K562 (cell line): ENCODE results near the gene HKDC1. TPM values are rescaled to one million over a fixed set of nuclear protein-coding genes. Genes with fewer than 3 reads are reported as not detected.

Experiments
- ATAC-seq: fragments of 200-7000 bp; cut with Tn5 transposase; 3 replicates; pipeline ENCODE4 v1.9.1; 2020; ENCODE audit warnings: moderate library complexity
- BruUV-seq: library from RNA; stranded (reverse); fragments of 400-500 nt; replicated peaks from 2 replicates; lab custom pipeline; 2021; lab: Mats Ljungman, UMichigan
- CTCF ChIA-PET: fragments of 300-600 bp; formaldehyde crosslinking; extraction: SDS; loops from one replicate; lab custom pipeline; 2021; ENCODE audit warnings: low intra/inter-chr PET ratio; lab: Yijun Ruan, JAX
- POLR2A ChIA-PET: fragments of 300-600, 350-650 bp; sonication (Branson Sonifier 250); formaldehyde crosslinking; extraction: SDS; loops from one replicate; lab custom pipeline; 2021; ENCODE audit warnings: antibody characterized with exemption, inconsistent platforms; lab: Yijun Ruan, JAX
- DNase-seq, 4 experiments: peaks; one replicate each; pipeline versions ENCODE4 v3.0.0 to v3.0.0-alpha.2; 2011 to 2018; ENCODE audit warnings: low spot score in 3 of 4, mixed read lengths in 3 of 4; ENCODE audit errors: extremely low read depth in 1 of 4
- FAIRE-seq: peaks from 2 replicates; lab custom pipeline; 2011; peaks lifted over from hg19 to GRCh38; lab: Jason Lieb, UNC
- H2AFZ ChIP-seq: 2 replicates; pipeline ENCODE4 v1.6.0; 2011; ENCODE audit warnings: low read depth, low read length, control low read depth, inconsistent platforms
- H3K27ac ChIP-seq: fragments of 200-600 bp; 3 replicates; pipeline ENCODE4 v1.8.0; 2011; ENCODE audit warnings: low read depth, mild to moderate bottlenecking, control low read depth, inconsistent platforms, low read length, moderate library complexity, mixed read lengths; ENCODE audit errors: extremely low read depth
- H3K27me3 ChIP-seq, 2 experiments: fragments of 300-600 bp in 1 of 2; 2 replicates in 1 of 2; 3 replicates in 1 of 2; pipeline versions ENCODE4 v1.6.0 to v1.8.0; 2011; ENCODE audit warnings: inconsistent platforms in 2 of 2, low read length in 2 of 2, mild to moderate bottlenecking in 1 of 2, mixed read lengths in 1 of 2, moderate library complexity in 1 of 2; ENCODE audit not compliant: control insufficient read depth in 2 of 2, insufficient read depth in 2 of 2
- H3K36me3 ChIP-seq: fragments of 300-600 bp; 3 replicates; pipeline ENCODE4 v1.8.0; 2011; ENCODE audit warnings: mild to moderate bottlenecking, low read length, inconsistent platforms; ENCODE audit not compliant: control insufficient read depth, insufficient read depth
- H3K4me1 ChIP-seq, 2 experiments: fragments of 200-600 bp in 1 of 2; replicated peaks in 1 of 2; 2 replicates in 1 of 2; 3 replicates in 1 of 2; pipeline versions ENCODE4 v1.5.1 to v1.8.0; 2011; ENCODE audit warnings: inconsistent platforms in 2 of 2, low read length in 2 of 2, mild to moderate bottlenecking in 1 of 2, mixed read lengths in 1 of 2, moderate library complexity in 1 of 2; ENCODE audit not compliant: control insufficient read depth in 2 of 2, insufficient read depth in 2 of 2
- H3K4me2 ChIP-seq: 2 replicates; pipeline ENCODE4 v1.6.1; 2011; ENCODE audit warnings: low read length, control low read depth, inconsistent platforms, mixed read lengths; ENCODE audit not compliant: insufficient read depth
- H3K4me3 ChIP-seq: fragments of 200-600 bp; sonication (generic), shearing (Covaris generic); 2 replicates; pipeline ENCODE4 v1.5.1; 2016; ENCODE audit warnings: control low read depth, inconsistent platforms
- H3K79me2 ChIP-seq: fragments of 200-600 bp; 3 replicates; pipeline ENCODE4 v1.8.0; 2011; ENCODE audit warnings: low read length, inconsistent platforms; ENCODE audit not compliant: control insufficient read depth, insufficient read depth
- H3K9ac ChIP-seq, 2 experiments: 2 replicates each; pipeline versions ENCODE4 v1.6.0 to v1.6.1; 2011; ENCODE audit warnings: low read depth in 2 of 2, low read length in 2 of 2, control low read depth in 1 of 2, inconsistent platforms in 1 of 2, mild to moderate bottlenecking in 1 of 2, mixed read lengths in 1 of 2; ENCODE audit not compliant: insufficient read depth in 1 of 2
- H3K9me1 ChIP-seq: one replicate; pipeline ENCODE4 v1.6.0; 2011; ENCODE audit warnings: inconsistent platforms, mild to moderate bottlenecking, low read length, moderate library complexity; ENCODE audit not compliant: control insufficient read depth, insufficient read depth
- H3K9me3 ChIP-seq: replicated peaks from 2 replicates; pipeline ENCODE4 v1.5.1; 2011; ENCODE audit warnings: low read depth, low read length, inconsistent platforms; ENCODE audit not compliant: control insufficient read depth, insufficient read depth
- H4K20me1 ChIP-seq: replicated peaks from 2 replicates; pipeline ENCODE4 v1.6.1; 2011; ENCODE audit warnings: low read length, inconsistent platforms, mixed read lengths; ENCODE audit not compliant: control insufficient read depth, insufficient read depth
- BHLHE40 ChIP-seq: IDR thresholded peaks from 2 replicates; pipeline ENCODE4 v1.6.1; 2011; ENCODE audit warnings: low read length, improper control_type of control experiment
- E4F1 ChIP-seq: fragments of 250-450 bp; sonication (Bioruptor Pico); IDR thresholded peaks from 2 replicates; pipeline ENCODE4 v1.5.0; 2021; ENCODE audit warnings: mild to moderate bottlenecking, borderline replicate concordance
- FOXJ2 ChIP-seq: fragments of 200-800 bp; sonication (Bioruptor generic); IDR thresholded peaks from 2 replicates; pipeline ENCODE4 v1.6.1; 2016; ENCODE audit warnings: missing genetic modification characterization, missing compliant biosample characterization
- HEY1 ChIP-seq: fragments of 250-450 bp; sonication (Bioruptor Pico); IDR thresholded peaks from 2 replicates; pipeline ENCODE4 v1.5.0; 2020; ENCODE audit warnings: mild to moderate bottlenecking, moderate library complexity, borderline replicate concordance
- HINFP ChIP-seq: fragments of 450-650 bp; conservative IDR thresholded peaks from 2 replicates; pipeline ENCODE4 v1.6.1; 2016; ENCODE audit warnings: missing genetic modification characterization, low read depth, mild to moderate bottlenecking, control low read depth, missing compliant biosample characterization
- NR2C1 ChIP-seq, 2 experiments: fragments of 450-650 bp; IDR thresholded peaks; 2 replicates each; pipeline ENCODE4 v1.6.1; 2017; ENCODE audit warnings: mild to moderate bottlenecking in 2 of 2, antibody characterized with exemption in 1 of 2, inconsistent platforms in 1 of 2, missing compliant biosample characterization in 1 of 2, missing genetic modification characterization in 1 of 2
- NR2C2 ChIP-seq, 2 experiments: fragments of 200-800 bp in 1 of 2; sonication (Bioruptor generic) in 1 of 2; sonication (generic) in 1 of 2; formaldehyde crosslinking in 1 of 2; IDR thresholded peaks; 2 replicates each; pipeline versions ENCODE4 v1.6.1 to v1.8.0; 2016 to 2022; ENCODE audit warnings: mild to moderate bottlenecking in 1 of 2, missing compliant biosample characterization in 1 of 2, missing genetic modification characterization in 1 of 2, missing genetic modification reagents in 1 of 2
- POLR2AphosphoS2 ChIP-seq: IDR thresholded peaks from 2 replicates; pipeline ENCODE4 v1.6.1; 2012; ENCODE audit warnings: low read length, improper control_type of control experiment
- TFE3 ChIP-seq: fragments of 450-650 bp; formaldehyde crosslinking; IDR thresholded peaks from 2 replicates; pipeline ENCODE4 v1.4.0; 2020; ENCODE audit warnings: mild to moderate bottlenecking, mixed read lengths
- USF2 ChIP-seq: sonication (generic); formaldehyde crosslinking; IDR thresholded peaks from 2 replicates; pipeline ENCODE4 v1.5.0; 2020; ENCODE audit warnings: missing genetic modification reagents
- ZNF589 ChIP-seq: fragments of 200-800 bp; sonication (Bioruptor generic); IDR thresholded peaks from 2 replicates; pipeline ENCODE4 v1.6.1; 2016; ENCODE audit warnings: low read depth, missing genetic modification characterization, missing compliant biosample characterization
- WGBS: fragments of 100-300 bp; shearing (Covaris generic); methylation state at CpG from one replicate; pipeline ENCODE4 v1.1.6; 2016; ENCODE audit warnings: low coverage, mixed read lengths; ENCODE audit not compliant: insufficient coverage; ENCODE audit errors: missing lambda C conversion rate; 5-methylcytosine and 5-hydroxymethylcytosine counted together
- in situ Hi-C: fragments of 300-500 bp; cut with MboI; formaldehyde crosslinking; loops from 4 replicates; pipeline ENCODE4 v1.15.0; 2018; ENCODE audit warnings: inconsistent platforms, mixed read lengths
- intact Hi-C: fragments of 100-400 bp; cut with micrococcal nuclease; formaldehyde crosslinking; loops from 2 replicates; pipeline ENCODE4 v1.14.2; 2022
- polyA plus RNA-seq, 8 experiments: library from polyadenylated mRNA; depleted of rRNA in 4 of 8; stranded (reverse) in 5 of 8; unstranded in 3 of 8; fragments of >200 nt; fragmentation: Nextera tagmentation in 2 of 8; fragmentation: Illumina TruSeq in 1 of 8; extraction: Ambion mirVana in 2 of 8; extraction: Trizol in 1 of 8; gene quantifications; 2 replicates each; pipeline versions ENCODE4 v1.2.1 to v1.2.3, GENCODE V29; 2011 to 2014; ENCODE audit warnings: inconsistent platforms in 1 of 8, missing spikeins in 1 of 8
- total RNA-seq, 7 experiments: library from RNA; depleted of rRNA in 6 of 7; stranded (reverse); fragments of >200 nt in 6 of 7; fragmentation: Illumina TruSeq in 2 of 7; extraction: Trizol in 2 of 7; gene quantifications; 2 replicates each; pipeline versions ENCODE4 v1.2.1 to v1.2.3, GENCODE V29; 2011 to 2021; ENCODE audit warnings: low replicate concordance in 1 of 7

The HKDC1 gene
- total and polyA plus RNA-seq, 9 of the 15 experiments (the other 6 are each of a cell fraction or from before 2014, with no cell fraction given), result 0.04 to 0.22 (median 0.11) TPM; not detected in 5

- intact Hi-C loops, result no loop called here
- Histone ChIP-seq H3K27ac (no peak overlapping the region), H3K4me3 (no peak overlapping the region), H3K4me1 (peaks cover 3 to 33% of the 10 kb centered on the region in 2 experiments), H3K36me3 (peaks cover 45% of the 10 kb centered on the region), H2AFZ (no peak overlapping the region), H3K9me3 (no peaks in the 10 kb centered on the region), H3K4me2 (no peak overlapping the region), H3K79me2 (no peaks in the 10 kb centered on the region), H3K27me3 (no peaks in the 10 kb centered on the region), H4K20me1 (no peaks in the 10 kb centered on the region), H3K9ac (no peak overlapping the region), H3K9me1 (no peaks in the 10 kb centered on the region)
- ATAC-seq, result no peak; the same call in 1 of the 3 replicates
- ChIA-PET POLR2A (interaction anchor here (1.2 to 12.6 kb wide), 3 partner anchors 13 to 30 kb away, joined by 3 to 95 read pairs (median 5); partner anchors contain the start of gene SUPV3L1), CTCF (no interaction called here)
- TF ChIP-seq NR2C1 (IDR thresholded peaks at IDR 0.05) (0 out of 2 replicates have a peak, but pooled peaks have one; percentile 19), NR2C1 (tag; IDR thresholded peaks at IDR 0.05) (0 out of 2 replicates have a peak, but pooled peaks have one; percentile 13), POLR2AphosphoS2 (peak; percentile 19; the same call in 1 of the 2 replicates), TFE3 (CRISPR knock-in tag) (peak; percentile 72), NR2C2 (CRISPR knock-in tag; IDR thresholded peaks at IDR 0.05) (no peak), NR2C2 (tag; IDR thresholded peaks at IDR 0.05) (peak; percentile 62; the same call in 1 of the 2 replicates), USF2 (peak; percentile 47; the same call in 1 of the 2 replicates), BHLHE40 (peak; percentile 69), HEY1 (CRISPR knock-in tag) (0 out of 2 replicates have a peak, but pooled peaks have one; percentile 43), FOXJ2 (no peak), E4F1 (no peak), ZNF589 (peak; percentile 25; the same call in 1 of the 2 replicates), HINFP (tag) (no peak)
- DNase-seq, result no peak
- in situ Hi-C loops, result no loop called here
- BruUV-seq, result no TSS peak
- no peak for FAIRE-seq
- WGBS, result 31% methylated on average over 3 of the region's 3 CpGs
Observed at GRCh38 chr10:69209787-69210484, 10.2 kb upstream of the HKDC1 start.
